GM20431 (cell line): Measurements from ENCODE around the gene C4orf54.

Experiments
- in situ Hi-C: fragments of 300-500 bp; cut with MseI, MboI; formaldehyde crosslinking; loops from one replicate; pipeline ENCODE4 v1.15.0; 2020; ENCODE audit warnings: low sequenced_read_pairs; ENCODE audit not compliant: unreplicated experiment

Gene C4orf54

GRCh38 chr4:99652596-99653436 is 4.8 kb downstream of the C4orf54 start:
- in situ Hi-C loops: no loop called here

- in situ Hi-C loops: no loop called here
Observed at GRCh38 chr4:99651811-99652485, 5.7 kb downstream of the C4orf54 start.

GRCh38 chr4:99651016-99651769 is 6.4 kb downstream of the C4orf54 start:
- in situ Hi-C loops: no loop called here

- in situ Hi-C loops: no loop called here
Observed at GRCh38 chr4:99649778-99650177, 7.8 kb downstream of the C4orf54 start.

GRCh38 chr4:99649208-99649607 is 8.4 kb downstream of the C4orf54 start:
- in situ Hi-C loops: no loop called here

- in situ Hi-C loops: no loop called here
Observed at GRCh38 chr4:99648321-99648720, 9.3 kb downstream of the C4orf54 start.

GRCh38 chr4:99647071-99647470 is 10.6 kb downstream of the C4orf54 start:
- in situ Hi-C loops: no loop called here

- in situ Hi-C loops: no loop called here
Observed at GRCh38 chr4:99645638-99646037, 12.0 kb downstream of the C4orf54 start.

- in situ Hi-C loops: no loop called here
Observed at GRCh38 chr4:99645036-99645435, 12.6 kb downstream of the C4orf54 start.

- in situ Hi-C loops: no loop called here
Observed at GRCh38 chr4:99644453-99644852, 13.2 kb downstream of the C4orf54 start.

GRCh38 chr4:99642725-99643489 is 14.7 kb downstream of the C4orf54 start:
- in situ Hi-C loops: no loop called here

- in situ Hi-C loops: no loop called here
Observed at GRCh38 chr4:99640676-99641075, 17.0 kb downstream of the C4orf54 start.

GRCh38 chr4:99637174-99637573 is 20.5 kb downstream of the C4orf54 start:
- in situ Hi-C loops: no loop called here

GRCh38 chr4:99636422-99636821 is 21.2 kb downstream of the C4orf54 start:
- in situ Hi-C loops: no loop called here

- in situ Hi-C loops: no loop called here
Observed at GRCh38 chr4:99635601-99636000, 22.0 kb downstream of the C4orf54 start.

- in situ Hi-C loops: no loop called here
Observed at GRCh38 chr4:99634742-99635360, 22.8 kb downstream of the C4orf54 start.

GRCh38 chr4:99633772-99634171 is 23.9 kb downstream of the C4orf54 start:
- in situ Hi-C loops: no loop called here

- in situ Hi-C loops: no loop called here
Observed at GRCh38 chr4:99630857-99631360, 26.7 kb downstream of the C4orf54 start.

GRCh38 chr4:99629962-99630554 is 27.6 kb downstream of the C4orf54 start:
- in situ Hi-C loops: no loop called here
